A172 (cell line): Measurements from ENCODE around the gene SPTBN4. TPM values are rescaled to one million over a fixed set of nuclear protein-coding genes. Genes with fewer than 3 reads are reported as not detected.

Experiments
- DNase-seq: peaks from one replicate; pipeline ENCODE4 v3.0.0-alpha.2; 2015; ENCODE audit warnings: low spot score
- total RNA-seq: library from RNA; depleted of rRNA; stranded (reverse); fragments of >200 nt; shearing (Covaris generic); gene quantifications from 2 replicates; pipeline ENCODE4 v1.2.3, GENCODE V29; 2014

SPTBN4 gene
- total RNA-seq, 1 experiment from 2014 or later: 2.2 TPM

- no peak for DNase-seq
These were observed 99.2 kb downstream of the SPTBN4 start for GRCh38 chr19:40565910-40566495.

- no peak for DNase-seq
These were observed 100.4 kb downstream of the SPTBN4 start for GRCh38 chr19:40567040-40567749.

GRCh38 chr19:40567750-40568494 is 101.1 kb downstream of the SPTBN4 start:
- no peak for DNase-seq

GRCh38 chr19:40570313-40571004 is 103.7 kb downstream of the SPTBN4 start:
- DNase-seq: peak; percentile 100

- no peak for DNase-seq
These were observed 104.2 kb downstream of the SPTBN4 start for GRCh38 chr19:40571005-40571318.

- no peak for DNase-seq
These were observed 105.2 kb downstream of the SPTBN4 start for GRCh38 chr19:40571831-40572495.

GRCh38 chr19:40575326-40575725 is 108.5 kb downstream of the SPTBN4 start:
- no peak for DNase-seq

- DNase-seq: no peak
These were observed 109.4 kb downstream of the SPTBN4 start for GRCh38 chr19:40576151-40576584.

- peak; percentile 95 for DNase-seq
These were observed 110.0 kb downstream of the SPTBN4 start, which contains the start of gene SHKBP1 for GRCh38 chr19:40576585-40577451. Gene SHKBP1 (plus strand): TSS chr19:40576873. CDS start chr19:40576900, 27 bp downstream.

GRCh38 chr19:40578442-40578908 is 111.7 kb downstream of the SPTBN4 start:
- peak; percentile 50 for DNase-seq

- DNase-seq: no peak
These were observed 113.8 kb downstream of the SPTBN4 start for GRCh38 chr19:40580619-40581018.

GRCh38 chr19:40581531-40581930 is 114.7 kb downstream of the SPTBN4 start:
- DNase-seq: no peak

GRCh38 chr19:40582467-40582866 is 115.7 kb downstream of the SPTBN4 start:
- no peak for DNase-seq

GRCh38 chr19:40583283-40583682 is 116.5 kb downstream of the SPTBN4 start:
- no peak for DNase-seq

- peak; percentile 37 for DNase-seq
These were observed 117.2 kb downstream of the SPTBN4 start for GRCh38 chr19:40584007-40584406.

- peak; percentile 90 for DNase-seq
These were observed 118.6 kb downstream of the SPTBN4 start for GRCh38 chr19:40585241-40585981.

GRCh38 chr19:40585982-40586422 is 119.2 kb downstream of the SPTBN4 start:
- no peak for DNase-seq

GRCh38 chr19:40586611-40587010 is 119.8 kb downstream of the SPTBN4 start:
- DNase-seq: no peak

- DNase-seq: peak; percentile 83
These were observed 121.5 kb downstream of the SPTBN4 start for GRCh38 chr19:40588110-40588854.
